HG02973 (cell line): ENCODE results near the gene THSD8.

ENCODE experiments used
- ATAC-seq: cut with Tn5 transposase; IDR thresholded peaks from one replicate; pipeline ENCODE4 v1.9.1; 2021; ENCODE audit warnings: moderate library complexity; ENCODE audit not compliant: unreplicated experiment

The THSD8 gene

GRCh38 chr19:12801466-12802266 lies at the start of gene THSD8, which contains the start of gene PRDX2:
Gene THSD8, plus strand, starts transcription at chr19:12802069. Its CDS starts 3 bp downstream, at chr19:12802072.
Gene PRDX2, minus strand, starts transcription at chr19:12801800. Its CDS starts 539 bp downstream, at chr19:12801261.
- ATAC-seq = no peak

GRCh38 chr19:12754465-12755196 lies 47.2 kb upstream of the THSD8 start:
- ATAC-seq = no peak

- ATAC-seq = no peak
Observed at GRCh38 chr19:12756150-12756883, 45.6 kb upstream of the THSD8 start.

GRCh38 chr19:12757544-12758274 lies 44.2 kb upstream of the THSD8 start:
- no peak for ATAC-seq

- ATAC-seq = no peak
Observed at GRCh38 chr19:12759686-12760085, 42.2 kb upstream of the THSD8 start.

GRCh38 chr19:12763100-12763499 lies 38.8 kb upstream of the THSD8 start:
- ATAC-seq = no peak

- ATAC-seq = no peak
Observed at GRCh38 chr19:12764698-12765097, 37.2 kb upstream of the THSD8 start.

- ATAC-seq = no peak
Observed at GRCh38 chr19:12766051-12766521, 35.8 kb upstream of the THSD8 start.

GRCh38 chr19:12767150-12767549 lies 34.7 kb upstream of the THSD8 start:
- no peak for ATAC-seq

- ATAC-seq = no peak
Observed at GRCh38 chr19:12767666-12768065, 34.2 kb upstream of the THSD8 start.

- no peak for ATAC-seq
Observed at GRCh38 chr19:12769689-12770088, 32.2 kb upstream of the THSD8 start.

- ATAC-seq = no peak
Observed at GRCh38 chr19:12770922-12771321, 30.9 kb upstream of the THSD8 start.

- ATAC-seq = no peak
Observed at GRCh38 chr19:12772323-12772722, 29.5 kb upstream of the THSD8 start.

- no peak for ATAC-seq
Observed at GRCh38 chr19:12773571-12773970, 28.3 kb upstream of the THSD8 start.

GRCh38 chr19:12774588-12775555 lies 27.0 kb upstream of the THSD8 start, which contains the start of gene HOOK2:
Gene HOOK2, minus strand, starts transcription at chr19:12775552. Its CDS starts 103 bp downstream, at chr19:12775449.
- ATAC-seq = no peak

- peak; percentile 36 for ATAC-seq
Observed at GRCh38 chr19:12777217-12778016, 24.5 kb upstream of the THSD8 start.

GRCh38 chr19:12778017-12778904 lies 23.6 kb upstream of the THSD8 start:
- ATAC-seq = no peak

GRCh38 chr19:12778905-12779161 lies 23.0 kb upstream of the THSD8 start:
- ATAC-seq = no peak
